Nephron (organoid): ENCODE results near the gene CCL3.
A peak's percentile ranks its signal among the peaks of the same experiment; 100 is the strongest.

ENCODE experiments used
- H3K27ac Mint-ChIP-seq, 3 experiments: 2 replicates each; pipeline ENCODE4 v1.8.0; 2020; ENCODE audit warnings: mixed read lengths in 3 of 3, mild to moderate bottlenecking in 2 of 3, moderate library complexity in 1 of 3
- H3K27me3 Mint-ChIP-seq: 2 replicates; pipeline ENCODE4 v1.8.0; 2021; ENCODE audit warnings: low read depth, mild to moderate bottlenecking, moderate library complexity, mixed read lengths
- H3K36me3 Mint-ChIP-seq: 2 replicates; pipeline ENCODE4 v1.8.0; 2020; ENCODE audit warnings: low read depth, mixed read lengths
- H3K4me1 Mint-ChIP-seq: 2 replicates; pipeline ENCODE4 v1.8.0; 2020; ENCODE audit warnings: mixed read lengths
- H3K4me3 Mint-ChIP-seq, 3 experiments: 2 replicates each; pipeline ENCODE4 v1.8.0; 2020; ENCODE audit warnings: mild to moderate bottlenecking in 3 of 3, mixed read lengths in 3 of 3, moderate library complexity in 2 of 3
- H3K9me3 Mint-ChIP-seq: 2 replicates; pipeline ENCODE4 v1.8.0; 2020; ENCODE audit warnings: mixed read lengths
- TF ChIP-seq, protein P1 (sequence below), 3 experiments: fragments of 200-600 bp; sonication (generic); IDR thresholded peaks; one replicate each; pipeline ENCODE4 v1.5.0; 2021; ENCODE audit warnings: antibody characterized with exemption in 3 of 3; ENCODE audit not compliant: unreplicated experiment in 3 of 3

CCL3 gene

DNA sequence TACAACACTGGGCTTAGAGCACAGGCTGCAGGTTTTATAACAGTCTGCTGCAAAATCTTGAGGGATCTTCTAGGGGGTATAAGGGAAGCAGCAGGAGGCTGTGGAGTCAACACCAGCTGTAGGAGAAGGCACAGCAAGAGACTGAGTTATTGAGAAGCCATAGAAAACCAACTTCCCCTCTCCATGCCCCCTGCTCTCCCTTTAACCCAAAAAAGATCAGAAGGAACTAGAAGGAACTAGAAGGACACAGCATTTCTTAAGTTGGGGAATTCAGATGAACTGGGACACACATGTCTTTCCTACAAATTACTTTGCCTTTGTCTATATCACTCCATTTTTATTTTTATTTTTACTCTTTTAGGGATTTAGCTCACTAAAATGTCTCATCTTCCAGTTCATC lies 32.0 kb downstream of the CCL3 start:
- Mint-ChIP-seq H3K4me3 (no peak overlapping the region), H3K27me3 (peaks cover 7% of the 10 kb centered on the region), H3K36me3 (no peaks in the 10 kb centered on the region), H3K9me3 (no peaks in the 10 kb centered on the region), H3K4me1 (no peaks in the 10 kb centered on the region), H3K27ac (peak overlapping the region in 1 of 3 experiments; percentile 11)
- TF ChIP-seq, protein P1, sequence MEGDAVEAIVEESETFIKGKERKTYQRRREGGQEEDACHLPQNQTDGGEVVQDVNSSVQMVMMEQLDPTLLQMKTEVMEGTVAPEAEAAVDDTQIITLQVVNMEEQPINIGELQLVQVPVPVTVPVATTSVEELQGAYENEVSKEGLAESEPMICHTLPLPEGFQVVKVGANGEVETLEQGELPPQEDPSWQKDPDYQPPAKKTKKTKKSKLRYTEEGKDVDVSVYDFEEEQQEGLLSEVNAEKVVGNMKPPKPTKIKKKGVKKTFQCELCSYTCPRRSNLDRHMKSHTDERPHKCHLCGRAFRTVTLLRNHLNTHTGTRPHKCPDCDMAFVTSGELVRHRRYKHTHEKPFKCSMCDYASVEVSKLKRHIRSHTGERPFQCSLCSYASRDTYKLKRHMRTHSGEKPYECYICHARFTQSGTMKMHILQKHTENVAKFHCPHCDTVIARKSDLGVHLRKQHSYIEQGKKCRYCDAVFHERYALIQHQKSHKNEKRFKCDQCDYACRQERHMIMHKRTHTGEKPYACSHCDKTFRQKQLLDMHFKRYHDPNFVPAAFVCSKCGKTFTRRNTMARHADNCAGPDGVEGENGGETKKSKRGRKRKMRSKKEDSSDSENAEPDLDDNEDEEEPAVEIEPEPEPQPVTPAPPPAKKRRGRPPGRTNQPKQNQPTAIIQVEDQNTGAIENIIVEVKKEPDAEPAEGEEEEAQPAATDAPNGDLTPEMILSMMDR (IDR thresholded peaks at IDR 0.05; ENCODE audit: unreplicated experiment in 3 of 3): no peak

DNA sequence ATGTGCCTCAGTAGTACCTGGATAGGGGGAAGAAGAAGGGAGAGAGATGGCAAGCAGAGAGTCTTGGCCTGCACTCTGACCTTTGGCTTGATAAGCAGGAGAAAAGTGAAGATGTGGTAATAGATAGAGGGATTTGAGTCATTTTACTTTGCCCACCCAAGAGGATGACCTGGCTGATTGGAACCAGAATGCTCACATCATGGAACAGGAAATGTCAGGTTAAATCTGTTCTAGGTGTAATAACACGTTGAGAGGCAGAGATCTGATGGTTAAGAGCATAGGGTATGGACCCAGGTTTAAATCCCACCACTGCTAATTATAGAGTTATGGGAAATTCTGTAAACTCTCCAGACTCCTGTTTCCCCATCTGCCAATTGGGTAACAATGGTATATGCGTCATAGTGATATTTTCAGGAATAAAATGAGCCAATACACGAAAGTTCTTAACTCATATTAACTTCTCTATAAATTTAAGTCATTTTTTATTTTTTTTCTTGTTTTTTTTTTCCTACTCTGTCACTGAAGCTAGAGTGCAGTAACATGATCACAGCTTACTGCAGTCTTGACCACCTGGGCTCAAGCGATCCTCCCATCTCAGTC lies 33.9 kb downstream of the CCL3 start:
- peaks cover 4% of the 10 kb centered on the region for H3K9me3 Mint-ChIP-seq

DNA sequence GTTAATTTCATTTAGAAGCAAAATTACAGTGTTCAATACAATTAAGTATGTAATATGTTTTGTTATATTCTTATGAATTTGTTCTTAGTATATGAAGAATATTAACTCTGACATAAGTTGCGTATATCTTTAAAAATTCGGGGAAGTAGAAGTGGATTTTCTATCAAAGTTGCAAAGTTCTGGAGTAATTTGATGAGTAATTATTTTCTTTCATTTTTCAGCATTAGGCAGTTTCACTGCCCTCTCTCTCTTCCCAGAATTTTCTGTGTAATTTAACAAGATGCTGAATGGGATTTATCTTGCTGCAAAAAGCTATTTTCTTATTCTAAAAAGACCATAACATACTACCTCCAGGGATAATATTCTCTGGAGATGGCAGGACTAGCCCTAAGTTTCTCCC lies 34.8 kb downstream of the CCL3 start:
- Mint-ChIP-seq H3K9me3 (peaks cover 7% of the 10 kb centered on the region), H3K4me1 (no peaks in the 10 kb centered on the region), H3K4me3 (no peak overlapping the region), H3K36me3 (no peaks in the 10 kb centered on the region), H3K27ac (no peak overlapping the region), H3K27me3 (peaks cover 9% of the 10 kb centered on the region)
- TF ChIP-seq, protein P1 (IDR thresholded peaks at IDR 0.05; ENCODE audit: unreplicated experiment in 3 of 3): no peak

More for the DNA sequence above, 33.9 kb downstream of the CCL3 start:
- no peak overlapping the region for H3K27ac Mint-ChIP-seq
- H3K4me3 Mint-ChIP-seq: no peak overlapping the region
- TF ChIP-seq, protein P1 (IDR thresholded peaks at IDR 0.05; ENCODE audit: unreplicated experiment in 3 of 3): no peak
- H3K27me3 Mint-ChIP-seq: peaks cover 9% of the 10 kb centered on the region
- H3K36me3 Mint-ChIP-seq: no peaks in the 10 kb centered on the region
- H3K4me1 Mint-ChIP-seq: no peaks in the 10 kb centered on the region

DNA sequence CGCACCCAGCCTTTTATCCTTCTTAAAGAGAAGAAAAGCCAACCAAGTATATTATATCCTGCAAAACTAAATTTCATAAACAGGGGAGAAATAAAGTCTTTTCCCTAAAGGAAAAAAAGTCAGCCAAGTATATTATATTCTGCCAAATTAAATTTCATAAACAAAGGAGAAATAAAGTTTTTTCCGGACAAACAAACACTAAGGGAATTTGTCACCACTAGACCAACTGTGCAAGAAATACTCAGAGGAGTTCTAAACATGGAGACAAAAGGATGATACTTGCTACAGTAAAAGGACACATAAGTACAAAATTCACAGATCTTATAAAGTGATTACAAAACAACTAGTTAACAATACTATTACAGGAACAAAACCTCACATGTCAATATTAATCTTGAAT lies 40.3 kb downstream of the CCL3 start:
- Mint-ChIP-seq H3K9me3 (peaks cover 31% of the 10 kb centered on the region), H3K27ac (no peak overlapping the region), H3K4me3 (no peak overlapping the region), H3K36me3 (no peaks in the 10 kb centered on the region), H3K27me3 (peaks cover 14% of the 10 kb centered on the region), H3K4me1 (no peaks in the 10 kb centered on the region)
- TF ChIP-seq, protein P1 (IDR thresholded peaks at IDR 0.05; ENCODE audit: unreplicated experiment in 3 of 3): no peak

DNA sequence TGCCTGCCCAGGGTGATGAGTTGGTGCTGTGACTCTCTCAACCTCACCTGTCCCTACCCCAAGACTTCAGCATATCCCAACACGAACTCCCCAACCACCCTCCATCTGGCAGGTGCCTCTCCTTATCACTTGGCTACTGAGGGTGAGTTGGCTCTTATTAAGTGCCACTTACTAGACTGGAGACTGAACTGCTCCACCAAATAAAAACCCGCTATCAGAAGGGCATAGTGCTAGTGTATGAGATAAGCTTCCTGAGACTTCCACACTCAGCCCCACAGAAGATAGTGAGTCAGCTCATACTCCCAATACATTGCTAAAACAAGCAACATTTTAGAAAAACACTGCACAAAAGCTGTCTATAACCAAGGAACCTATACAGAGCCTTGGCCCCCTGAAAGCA lies 41.9 kb downstream of the CCL3 start:
- Mint-ChIP-seq H3K36me3 (no peaks in the 10 kb centered on the region), H3K27ac (no peak overlapping the region), H3K9me3 (peaks cover 31% of the 10 kb centered on the region), H3K4me1 (no peaks in the 10 kb centered on the region), H3K4me3 (no peak overlapping the region), H3K27me3 (peaks cover 9% of the 10 kb centered on the region)
- TF ChIP-seq, protein P1 (IDR thresholded peaks at IDR 0.05; ENCODE audit: unreplicated experiment in 3 of 3): no peak
